Fibroblast of peridontal ligament (primary cell): ENCODE measurements around the gene TBC1D22A.
"Not testable (repeated sequence)": the region's sequence is repeated elsewhere in the genome, so short reads cannot be mapped to it uniquely, and the experiment has no call there.

Experiments
- DNase-seq: peaks from one replicate; pipeline ENCODE4 v3.0.0-alpha.2; 2010; ENCODE audit errors: extremely low read depth

The TBC1D22A gene

GRCh38 chr22:46972901-46973831 is 210.7 kb downstream of the TBC1D22A start:
- no peak for DNase-seq

DNA sequence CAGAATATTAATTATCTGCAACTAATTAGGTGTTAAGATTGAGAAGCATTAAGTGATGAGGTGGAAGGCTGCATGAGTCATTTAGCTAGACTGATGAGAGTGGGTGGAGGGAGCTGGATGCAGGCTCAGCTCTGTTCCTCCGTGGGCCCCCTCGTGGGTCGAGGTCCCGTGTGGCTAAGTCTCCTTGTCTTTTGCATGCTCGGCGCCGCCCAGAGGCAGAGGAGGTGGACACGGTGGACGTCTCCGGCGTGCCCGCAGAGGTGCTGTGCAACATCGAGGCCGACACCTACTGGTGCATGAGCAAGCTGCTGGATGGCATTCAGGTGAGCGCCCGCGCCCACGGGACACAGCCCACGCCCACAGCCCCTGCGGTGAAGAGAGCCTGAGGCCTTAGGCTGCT is 211.6 kb downstream of the TBC1D22A start:
- DNase-seq = no peak

- DNase-seq = no peak
Observed at GRCh38 chr22:46974631-46975585, 212.5 kb downstream of the TBC1D22A start.

GRCh38 chr22:46976143-46976542 is 213.7 kb downstream of the TBC1D22A start:
- no peak for DNase-seq

DNA sequence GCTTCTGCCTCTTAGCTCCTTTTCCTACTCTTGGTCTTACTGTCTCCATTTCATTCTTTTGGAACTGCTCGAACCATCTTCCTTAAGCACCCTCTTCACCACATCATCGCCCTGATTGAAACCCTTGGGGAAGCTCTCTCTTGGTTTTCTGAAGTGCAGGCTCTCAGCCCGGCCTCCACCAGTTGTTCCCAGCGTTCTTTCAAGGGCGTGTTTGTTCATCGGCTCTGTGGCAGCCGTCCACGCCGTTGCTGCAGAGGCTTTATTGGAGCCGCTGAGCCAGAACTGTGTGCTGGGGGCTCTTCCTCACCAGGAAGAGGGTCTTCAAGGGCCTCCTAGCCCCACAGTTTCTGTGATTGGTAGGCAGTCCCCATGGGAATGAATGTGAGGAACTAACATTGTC is 214.1 kb downstream of the TBC1D22A start:
- no peak for DNase-seq

GRCh38 chr22:46977656-46978343 is 215.3 kb downstream of the TBC1D22A start:
- no peak for DNase-seq

- DNase-seq = not testable (repeated sequence)
Observed at GRCh38 chr22:46978668-46979067, 216.2 kb downstream of the TBC1D22A start.

GRCh38 chr22:46979506-46979905 is 217.1 kb downstream of the TBC1D22A start:
- no peak for DNase-seq

GRCh38 chr22:46980392-46980791 is 217.9 kb downstream of the TBC1D22A start:
- no peak for DNase-seq

GRCh38 chr22:46982635-46983034 is 220.2 kb downstream of the TBC1D22A start:
- DNase-seq = no peak

DNA sequence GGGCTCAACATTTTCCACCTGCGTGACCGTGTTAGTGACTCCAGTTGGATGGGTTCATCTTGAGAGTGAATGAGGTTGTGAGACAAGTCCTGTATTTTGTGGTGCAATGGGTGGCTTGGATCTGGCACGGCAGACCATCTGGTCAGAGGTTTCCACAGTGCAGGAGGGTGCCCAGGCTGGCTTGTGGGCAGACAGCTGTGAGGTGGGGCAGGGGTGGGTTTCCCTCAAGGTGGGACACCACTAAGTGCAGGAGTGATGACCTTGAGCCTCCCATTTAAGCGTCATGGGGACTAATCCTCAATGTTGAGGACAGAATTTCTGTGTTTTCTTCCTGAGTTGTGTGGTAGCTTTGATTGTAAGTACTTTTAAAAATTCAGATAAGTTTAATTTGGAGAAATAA is 220.6 kb downstream of the TBC1D22A start:
- no peak for DNase-seq

- DNase-seq = peak; percentile 47
Observed at GRCh38 chr22:46984751-46985506, 222.5 kb downstream of the TBC1D22A start.

DNA sequence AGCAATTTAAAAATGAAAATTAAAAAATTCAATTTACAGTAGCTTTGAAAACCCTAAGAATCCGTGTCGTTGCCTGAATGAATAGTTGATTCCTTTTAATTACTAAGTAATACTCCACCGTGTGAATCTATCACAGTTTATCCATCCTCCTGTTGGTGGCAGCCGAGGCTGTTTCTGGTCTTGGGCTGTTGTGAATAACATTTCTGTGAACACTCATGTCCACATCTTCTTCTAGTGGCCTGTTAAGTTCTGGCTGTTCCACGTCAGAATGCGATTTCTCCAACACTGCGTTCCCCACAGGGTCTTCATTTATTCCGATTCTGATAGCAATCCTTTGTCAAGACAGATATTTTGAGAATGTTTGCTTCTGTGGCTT is 223.0 kb downstream of the TBC1D22A start:
- DNase-seq = no peak

DNA sequence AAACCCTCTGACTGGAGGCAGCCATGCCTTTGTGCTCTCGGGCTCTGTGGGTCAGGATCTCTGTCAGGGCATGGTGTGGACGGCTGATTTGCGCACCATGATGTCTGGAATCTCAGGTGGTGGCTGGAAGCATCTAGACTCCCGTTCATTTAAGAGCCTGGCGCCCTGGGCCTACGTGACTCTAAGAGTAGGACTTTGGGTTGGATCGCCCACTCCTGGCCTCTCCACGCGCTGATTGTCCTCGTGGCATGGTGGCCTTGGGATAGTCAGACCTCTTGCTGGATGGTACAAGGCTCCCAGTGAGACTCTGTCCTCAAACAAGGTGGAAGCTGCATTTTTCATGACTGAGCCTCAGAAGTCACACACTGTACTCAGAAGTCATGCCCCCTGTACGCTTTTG is 224.3 kb downstream of the TBC1D22A start:
- DNase-seq = no peak

DNA sequence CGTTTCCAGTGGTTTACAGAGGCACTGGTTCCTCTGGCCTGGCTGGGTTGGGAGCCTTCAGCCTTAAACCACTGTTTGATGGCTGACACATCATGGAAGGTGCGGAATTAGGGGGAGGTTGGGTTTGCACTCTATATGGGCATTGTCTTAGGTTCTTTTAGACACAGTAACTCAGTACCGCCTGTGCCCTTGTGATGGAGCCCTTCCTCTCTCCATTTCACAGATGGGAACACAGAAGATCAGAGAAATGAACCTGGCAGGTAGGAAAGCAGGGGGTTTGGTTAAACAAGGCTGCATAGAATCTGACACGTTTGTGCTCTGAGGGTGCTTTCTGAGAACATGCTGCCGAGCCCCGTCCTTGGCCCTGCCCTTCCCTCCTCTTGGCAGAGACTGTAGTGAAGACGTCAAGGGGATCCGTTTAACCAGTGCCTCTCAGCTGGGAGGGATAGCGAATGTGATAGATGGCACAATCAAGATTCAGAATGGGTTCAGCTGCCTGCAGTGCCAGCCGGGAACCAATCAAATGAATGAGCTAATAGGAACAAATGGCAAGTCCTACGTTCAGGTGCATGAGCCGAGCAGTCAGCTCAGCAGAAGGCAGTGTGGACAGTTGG is 228.6 kb downstream of the TBC1D22A start:
- DNase-seq = no peak

GRCh38 chr22:46991666-46992065 is 229.2 kb downstream of the TBC1D22A start:
- no peak for DNase-seq

DNA sequence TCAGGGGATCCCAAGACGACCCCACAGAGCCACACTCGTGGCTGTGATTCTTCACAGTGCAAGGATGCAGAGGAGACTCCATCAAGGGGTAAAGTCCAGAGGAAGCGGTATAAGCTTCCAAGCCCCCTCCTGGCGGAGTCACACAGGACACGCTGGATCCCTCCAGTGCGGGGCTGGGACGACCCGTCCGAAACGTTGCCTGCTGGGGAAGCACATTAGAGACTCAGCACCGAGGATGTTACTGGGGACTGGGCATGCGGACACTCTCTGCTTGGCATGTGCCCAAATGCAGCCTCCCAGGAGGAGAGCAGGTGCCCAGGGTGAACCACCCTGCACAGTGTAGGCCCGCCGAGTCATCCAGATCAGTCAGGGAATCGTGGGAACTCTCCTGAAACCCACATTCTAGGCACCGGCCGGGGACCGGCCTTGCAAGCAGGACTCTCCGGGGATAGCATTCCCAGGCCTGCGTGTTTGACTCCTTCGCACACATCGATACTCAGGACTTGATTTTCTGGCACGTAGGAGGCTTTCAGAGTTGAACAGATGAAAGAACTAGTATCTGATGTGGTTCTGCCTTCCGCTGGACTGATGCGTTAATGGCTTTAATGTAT is 229.8 kb downstream of the TBC1D22A start:
- no peak for DNase-seq

- DNase-seq = no peak
Observed at GRCh38 chr22:46993633-46994032, 231.2 kb downstream of the TBC1D22A start.

DNA sequence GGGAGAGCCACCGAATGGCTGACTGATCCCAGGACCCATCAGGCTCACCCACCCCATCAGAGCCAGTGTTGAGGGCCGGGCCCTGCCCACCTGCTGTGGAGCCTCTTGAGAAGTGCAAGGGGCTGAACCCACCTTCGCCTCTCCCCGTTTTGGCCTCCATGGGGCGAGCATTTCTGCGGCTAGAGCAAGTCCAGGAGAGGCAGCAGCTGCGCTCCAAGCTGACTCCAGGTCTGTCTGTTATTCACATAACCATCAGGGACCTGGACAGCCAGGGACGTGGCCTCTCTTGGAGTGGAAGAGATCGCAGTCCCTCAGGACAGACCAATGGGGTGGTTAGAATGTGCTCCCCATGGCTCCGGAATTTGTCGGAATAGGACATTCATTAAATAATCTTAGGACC is 231.8 kb downstream of the TBC1D22A start:
- no peak for DNase-seq

GRCh38 chr22:46994983-46995382 is 232.5 kb downstream of the TBC1D22A start:
- DNase-seq = no peak
